Dendritic cell treated with granulocyte-macrophage colony-stimulating factor and Interleukin-4, amounts not matched to agents 40 ng/mL and 50 ng/mL, for 4 days (primary cell): Measurements from ENCODE around the gene NXN.
"Not testable (repeated sequence)": the region's sequence is repeated elsewhere in the genome, so short reads cannot be mapped to it uniquely, and the experiment has no call there.

Source experiments
- H3K27ac Mint-ChIP-seq: one replicate; pipeline ENCODE4 v1.8.0; 2022; ENCODE audit warnings: mild to moderate bottlenecking, mixed read lengths
- H3K27me3 Mint-ChIP-seq: one replicate; pipeline ENCODE4 v1.8.0; 2022; ENCODE audit warnings: mild to moderate bottlenecking, mixed read lengths
- H3K36me3 Mint-ChIP-seq: one replicate; pipeline ENCODE4 v1.8.0; 2022; ENCODE audit warnings: low read depth, mixed read lengths
- H3K4me1 Mint-ChIP-seq: one replicate; pipeline ENCODE4 v1.8.0; 2022; ENCODE audit warnings: low read depth, mixed read lengths
- H3K4me3 Mint-ChIP-seq: one replicate; pipeline ENCODE4 v1.8.0; 2022; ENCODE audit warnings: mild to moderate bottlenecking, moderate library complexity, mixed read lengths
- H3K9me3 Mint-ChIP-seq: one replicate; pipeline ENCODE4 v1.8.0; 2022; ENCODE audit warnings: mixed read lengths
- intact Hi-C: fragments of 100-400 bp; cut with micrococcal nuclease; formaldehyde crosslinking; loops from one replicate; pipeline ENCODE4 v1.15.0; 2022

NXN gene

GRCh38 chr17:862582-862981 is 117.0 kb downstream of the NXN start:
- no peak overlapping the region for H3K4me3 Mint-ChIP-seq
- peaks cover 29% of the 10 kb centered on the region for H3K27me3 Mint-ChIP-seq
- intact Hi-C loops, result no loop called here
- no peaks in the 10 kb centered on the region for H3K9me3 Mint-ChIP-seq
- no peaks in the 10 kb centered on the region for H3K36me3 Mint-ChIP-seq
- no peak overlapping the region for H3K27ac Mint-ChIP-seq
- H3K4me1 Mint-ChIP-seq, result no peaks in the 10 kb centered on the region

- Mint-ChIP-seq H3K27me3 (peaks cover 31% of the 10 kb centered on the region), H3K9me3 (no peaks in the 10 kb centered on the region), H3K4me1 (no peaks in the 10 kb centered on the region), H3K4me3 (no peak overlapping the region), H3K36me3 (no peaks in the 10 kb centered on the region), H3K27ac (no peak overlapping the region)
- intact Hi-C loops, result no loop called here
These were observed 118.2 kb downstream of the NXN start for GRCh38 chr17:861364-861763.

GRCh38 chr17:860805-861204 is 118.8 kb downstream of the NXN start:
- Mint-ChIP-seq H3K27me3 (peaks cover 31% of the 10 kb centered on the region), H3K4me3 (no peak overlapping the region), H3K36me3 (no peaks in the 10 kb centered on the region), H3K9me3 (no peaks in the 10 kb centered on the region), H3K27ac (no peak overlapping the region), H3K4me1 (no peaks in the 10 kb centered on the region)
- intact Hi-C loops, result no loop called here

- Mint-ChIP-seq H3K9me3 (no peaks in the 10 kb centered on the region), H3K27me3 (peaks cover 30% of the 10 kb centered on the region), H3K4me3 (no peak overlapping the region), H3K4me1 (no peaks in the 10 kb centered on the region), H3K27ac (no peak overlapping the region), H3K36me3 (no peaks in the 10 kb centered on the region)
- intact Hi-C loops, result no loop called here
These were observed 119.8 kb downstream of the NXN start for GRCh38 chr17:859824-860195.

GRCh38 chr17:859061-859823 is 120.3 kb downstream of the NXN start:
- H3K27me3 Mint-ChIP-seq, result peaks cover 24% of the 10 kb centered on the region
- no peaks in the 10 kb centered on the region for H3K4me1 Mint-ChIP-seq
- H3K4me3 Mint-ChIP-seq, result no peak overlapping the region
- H3K36me3 Mint-ChIP-seq, result no peaks in the 10 kb centered on the region
- no peaks in the 10 kb centered on the region for H3K9me3 Mint-ChIP-seq
- H3K27ac Mint-ChIP-seq, result no peak overlapping the region
- intact Hi-C loops, result no loop called here

GRCh38 chr17:856149-856548 is 123.4 kb downstream of the NXN start:
- H3K9me3 Mint-ChIP-seq, result no peaks in the 10 kb centered on the region
- no peaks in the 10 kb centered on the region for H3K4me1 Mint-ChIP-seq
- intact Hi-C loops, result no loop called here
- no peaks in the 10 kb centered on the region for H3K36me3 Mint-ChIP-seq
- peaks cover 15% of the 10 kb centered on the region for H3K27me3 Mint-ChIP-seq
- H3K4me3 Mint-ChIP-seq, result no peak overlapping the region
- no peak overlapping the region for H3K27ac Mint-ChIP-seq

GRCh38 chr17:855569-855968 is 124.0 kb downstream of the NXN start:
- Mint-ChIP-seq H3K27ac (no peak overlapping the region), H3K4me3 (no peak overlapping the region), H3K9me3 (no peaks in the 10 kb centered on the region), H3K27me3 (peaks cover 18% of the 10 kb centered on the region), H3K36me3 (no peaks in the 10 kb centered on the region), H3K4me1 (no peaks in the 10 kb centered on the region)
- intact Hi-C loops, result no loop called here

GRCh38 chr17:852850-853249 is 126.7 kb downstream of the NXN start:
- peaks cover 31% of the 10 kb centered on the region for H3K27me3 Mint-ChIP-seq
- H3K36me3 Mint-ChIP-seq, H3K27ac Mint-ChIP-seq, intact Hi-C loops, H3K9me3 Mint-ChIP-seq, H3K4me1 Mint-ChIP-seq, H3K4me3 Mint-ChIP-seq: not testable (repeated sequence)

GRCh38 chr17:852349-852748 is 127.2 kb downstream of the NXN start:
- no peaks in the 10 kb centered on the region for H3K36me3 Mint-ChIP-seq
- H3K9me3 Mint-ChIP-seq, result no peaks in the 10 kb centered on the region
- no peak overlapping the region for H3K27ac Mint-ChIP-seq
- H3K27me3 Mint-ChIP-seq, result peaks cover 36% of the 10 kb centered on the region
- no peaks in the 10 kb centered on the region for H3K4me1 Mint-ChIP-seq
- intact Hi-C loops, result no loop called here
- no peak overlapping the region for H3K4me3 Mint-ChIP-seq

- Mint-ChIP-seq H3K9me3 (no peaks in the 10 kb centered on the region), H3K36me3 (no peaks in the 10 kb centered on the region), H3K27ac (no peak overlapping the region), H3K27me3 (peaks cover 40% of the 10 kb centered on the region), H3K4me1 (no peaks in the 10 kb centered on the region), H3K4me3 (no peak overlapping the region)
- intact Hi-C loops, result no loop called here
These were observed 127.7 kb downstream of the NXN start for GRCh38 chr17:851924-852323.

- Mint-ChIP-seq H3K4me3 (no peak overlapping the region), H3K27me3 (peaks cover 44% of the 10 kb centered on the region), H3K27ac (no peak overlapping the region), H3K36me3 (no peaks in the 10 kb centered on the region), H3K4me1 (no peaks in the 10 kb centered on the region), H3K9me3 (no peaks in the 10 kb centered on the region)
- intact Hi-C loops, result no loop called here
These were observed 128.5 kb downstream of the NXN start for GRCh38 chr17:850851-851763.

GRCh38 chr17:850086-850850 is 129.3 kb downstream of the NXN start:
- intact Hi-C loops, result no loop called here
- Mint-ChIP-seq H3K27ac (no peak overlapping the region), H3K27me3 (peaks cover 47% of the 10 kb centered on the region)

GRCh38 chr17:848402-848801 is 131.2 kb downstream of the NXN start:
- no peaks in the 10 kb centered on the region for H3K9me3 Mint-ChIP-seq
- no peak overlapping the region for H3K27ac Mint-ChIP-seq

More at GRCh38 chr17:850086-850850, 129.3 kb downstream of the NXN start:
- Mint-ChIP-seq H3K4me3 (no peak overlapping the region), H3K4me1 (no peaks in the 10 kb centered on the region), H3K9me3 (no peaks in the 10 kb centered on the region), H3K36me3 (no peaks in the 10 kb centered on the region)

More at GRCh38 chr17:848402-848801, 131.2 kb downstream of the NXN start:
- Mint-ChIP-seq H3K4me1 (no peaks in the 10 kb centered on the region), H3K4me3 (no peak overlapping the region), H3K36me3 (no peaks in the 10 kb centered on the region), H3K27me3 (peaks cover 58% of the 10 kb centered on the region)
- intact Hi-C loops, result no loop called here
